ENCODE data around the gene TMEM95.

- TF ChIP-seq SIN3A (IDR thresholded peaks at IDR 0.05; ENCODE audit: low read depth) = no peak
- no peak for TF ChIP-seq POLR2A (IDR thresholded peaks at IDR 0.05; ENCODE audit: borderline replicate concordance, extremely low read depth, insufficient read depth, insufficient read length)
- no peak for TF ChIP-seq REST (IDR thresholded peaks at IDR 0.05; ENCODE audit: low read depth)
- TF ChIP-seq CTCF (IDR thresholded peaks at IDR 0.05 in 2 of 3, conservative IDR thresholded peaks at IDR 0.05 in 1 of 3; ENCODE audit: borderline replicate concordance in 1 of 3, insufficient read depth in 1 of 3, low read depth in 2 of 3, low read length in 2 of 3) = no peak
- no peak for TF ChIP-seq CBX3 (IDR thresholded peaks at IDR 0.05; ENCODE audit: low read depth)
- no peak for TF ChIP-seq FOSL1 (IDR thresholded peaks at IDR 0.05; ENCODE audit: low read depth)
- no peak for TF ChIP-seq EGR1 (IDR thresholded peaks at IDR 0.05; ENCODE audit: low read depth)
- TF ChIP-seq CEBPB (IDR thresholded peaks at IDR 0.05; ENCODE audit: low read depth) = no peak
- TF ChIP-seq ATF3 (IDR thresholded peaks at IDR 0.05) = no peak
These were observed 24.3 kb upstream of the TMEM95 start for GRCh38 chr17:7330638-7331015.
